ENCODE data around the gene TTC7B.

The TTC7B gene

DNA sequence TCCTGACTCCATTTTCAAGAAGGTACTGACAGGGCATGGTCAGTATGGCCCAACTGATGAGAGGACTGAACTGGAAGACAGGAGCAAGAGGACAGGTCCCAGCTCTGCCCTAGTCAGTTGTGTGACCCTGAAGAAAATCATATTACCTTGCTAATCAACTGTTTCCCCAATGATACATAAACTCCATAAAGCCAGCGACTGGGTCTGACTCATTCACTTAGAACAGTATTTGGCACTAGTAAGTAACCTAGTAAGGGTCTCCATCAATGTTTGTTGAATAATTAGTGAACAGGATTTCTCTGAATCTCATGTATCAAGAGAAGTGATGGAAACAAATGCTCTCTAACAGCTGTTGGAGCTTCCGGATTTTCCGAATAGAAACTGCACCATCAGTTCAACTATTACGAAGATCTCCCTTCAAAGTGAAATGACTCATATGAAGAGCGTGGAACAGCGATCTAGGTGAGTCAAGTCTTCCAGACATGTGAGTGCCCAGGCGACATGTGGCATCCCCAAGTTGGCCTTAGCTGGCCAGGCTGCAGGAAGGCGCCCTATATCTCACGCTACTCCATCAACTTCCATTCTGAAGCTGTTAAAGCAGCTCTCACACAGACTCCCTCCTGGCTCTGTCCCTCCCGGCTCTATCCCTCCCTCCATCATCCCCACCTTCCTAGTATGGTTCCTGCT, 94.5 kb downstream of the TTC7B start:
- TF ChIP-seq, protein P1, sequence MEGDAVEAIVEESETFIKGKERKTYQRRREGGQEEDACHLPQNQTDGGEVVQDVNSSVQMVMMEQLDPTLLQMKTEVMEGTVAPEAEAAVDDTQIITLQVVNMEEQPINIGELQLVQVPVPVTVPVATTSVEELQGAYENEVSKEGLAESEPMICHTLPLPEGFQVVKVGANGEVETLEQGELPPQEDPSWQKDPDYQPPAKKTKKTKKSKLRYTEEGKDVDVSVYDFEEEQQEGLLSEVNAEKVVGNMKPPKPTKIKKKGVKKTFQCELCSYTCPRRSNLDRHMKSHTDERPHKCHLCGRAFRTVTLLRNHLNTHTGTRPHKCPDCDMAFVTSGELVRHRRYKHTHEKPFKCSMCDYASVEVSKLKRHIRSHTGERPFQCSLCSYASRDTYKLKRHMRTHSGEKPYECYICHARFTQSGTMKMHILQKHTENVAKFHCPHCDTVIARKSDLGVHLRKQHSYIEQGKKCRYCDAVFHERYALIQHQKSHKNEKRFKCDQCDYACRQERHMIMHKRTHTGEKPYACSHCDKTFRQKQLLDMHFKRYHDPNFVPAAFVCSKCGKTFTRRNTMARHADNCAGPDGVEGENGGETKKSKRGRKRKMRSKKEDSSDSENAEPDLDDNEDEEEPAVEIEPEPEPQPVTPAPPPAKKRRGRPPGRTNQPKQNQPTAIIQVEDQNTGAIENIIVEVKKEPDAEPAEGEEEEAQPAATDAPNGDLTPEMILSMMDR (IDR thresholded peaks at IDR 0.05; ENCODE audit: borderline replicate concordance, extremely low read depth, low read length, poor library complexity, severe bottlenecking): no peak
- no peak for TF ChIP-seq EZH2 (IDR thresholded peaks at IDR 0.05; ENCODE audit: borderline replicate concordance, low read depth, low read length, severe bottlenecking)
- H4K20me1 ChIP-seq (ENCODE audit: insufficient read depth, low read length): no peaks in the 10 kb centered on the region
- ATAC-seq (ENCODE audit: insufficient read depth, low read depth) (no peak), DNase-seq (no peak)
- no peaks in the 10 kb centered on the region for H3K79me2 ChIP-seq (ENCODE audit: insufficient read depth, low read length)
- no peak overlapping the region for H3K9ac ChIP-seq (ENCODE audit: low read depth, low read length)
- H3K27ac ChIP-seq (ENCODE audit: low read length): no peak overlapping the region
- no peaks in the 10 kb centered on the region for H3K9me3 ChIP-seq (ENCODE audit: insufficient read depth, low read length, severe bottlenecking)
- no peak overlapping the region for H2AFZ ChIP-seq (ENCODE audit: low read depth, low read length)
- no peaks in the 10 kb centered on the region for H3K27me3 ChIP-seq (ENCODE audit: insufficient read depth, low read length, poor library complexity)
- H3K4me1 ChIP-seq (ENCODE audit: insufficient read depth, low read length): no peaks in the 10 kb centered on the region
- H3K36me3 ChIP-seq (ENCODE audit: insufficient read depth, low read length): no peaks in the 10 kb centered on the region
- H3K4me2 ChIP-seq (ENCODE audit: insufficient read depth, low read length): no peak overlapping the region
- no peak overlapping the region for H3K4me3 ChIP-seq (ENCODE audit: low read depth in 1 of 2, low read length in 2 of 2)

DNA sequence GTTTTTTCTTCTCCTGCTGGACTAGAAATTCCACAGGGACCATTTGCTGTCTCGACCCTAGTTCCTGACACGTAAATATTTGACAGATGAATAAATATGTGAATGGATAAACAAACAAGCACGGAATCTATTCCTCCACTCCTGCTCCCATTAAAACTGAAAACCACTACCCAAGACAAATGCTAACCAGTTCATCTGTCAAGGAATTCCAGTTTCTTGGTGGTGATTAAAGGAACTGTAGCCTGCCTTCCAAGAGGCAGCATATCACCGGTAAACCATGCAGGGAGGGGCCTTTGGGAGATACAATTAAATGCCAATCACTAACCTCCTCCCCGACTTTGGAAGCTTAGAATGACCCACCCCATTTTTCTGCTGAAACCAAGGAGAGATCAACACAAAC, 95.4 kb downstream of the TTC7B start:
- H4K20me1 ChIP-seq (ENCODE audit: insufficient read depth, low read length): no peaks in the 10 kb centered on the region
- TF ChIP-seq EZH2 (IDR thresholded peaks at IDR 0.05; ENCODE audit: borderline replicate concordance, low read depth, low read length, severe bottlenecking): no peak
- TF ChIP-seq, protein P1 (IDR thresholded peaks at IDR 0.05; ENCODE audit: borderline replicate concordance, extremely low read depth, low read length, poor library complexity, severe bottlenecking): no peak
- no peak overlapping the region for H3K4me2 ChIP-seq (ENCODE audit: insufficient read depth, low read length)
- H3K27me3 ChIP-seq (ENCODE audit: insufficient read depth, low read length, poor library complexity): no peaks in the 10 kb centered on the region
- no peak overlapping the region for H3K9ac ChIP-seq (ENCODE audit: low read depth, low read length)
- ATAC-seq (ENCODE audit: insufficient read depth, low read depth): no peak
- H2AFZ ChIP-seq (ENCODE audit: low read depth, low read length): no peak overlapping the region
- no peak for DNase-seq
- H3K79me2 ChIP-seq (ENCODE audit: insufficient read depth, low read length): no peaks in the 10 kb centered on the region
- H3K9me3 ChIP-seq (ENCODE audit: insufficient read depth, low read length, severe bottlenecking): no peaks in the 10 kb centered on the region
- H3K4me1 ChIP-seq (ENCODE audit: insufficient read depth, low read length): no peaks in the 10 kb centered on the region
- no peaks in the 10 kb centered on the region for H3K36me3 ChIP-seq (ENCODE audit: insufficient read depth, low read length)
- no peak overlapping the region for H3K27ac ChIP-seq (ENCODE audit: low read length)
- H3K4me3 ChIP-seq (ENCODE audit: low read depth in 1 of 2, low read length in 2 of 2): no peak overlapping the region

DNA sequence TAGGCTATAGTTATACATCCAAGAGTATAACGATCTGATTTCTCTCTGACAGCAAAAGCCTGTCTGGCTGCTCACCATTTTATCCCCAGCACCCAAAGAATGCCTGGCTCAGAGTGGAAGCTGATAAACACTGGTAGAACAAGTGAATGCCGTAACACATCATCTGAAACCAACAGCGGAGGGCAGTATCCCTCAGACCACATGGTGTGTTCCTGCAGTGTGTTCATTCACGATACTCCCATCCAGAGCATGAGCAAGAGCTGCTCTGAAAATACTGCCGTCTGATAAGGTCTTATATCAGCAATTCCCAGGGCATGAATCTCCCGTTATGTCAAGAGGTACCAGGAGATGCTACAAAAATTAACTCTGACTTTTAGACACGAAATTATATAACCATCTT, 95.9 kb downstream of the TTC7B start:
- no peak overlapping the region for H2AFZ ChIP-seq (ENCODE audit: low read depth, low read length)
- no peak overlapping the region for H3K4me2 ChIP-seq (ENCODE audit: insufficient read depth, low read length)
- H3K4me1 ChIP-seq (ENCODE audit: insufficient read depth, low read length): no peaks in the 10 kb centered on the region
- H3K9ac ChIP-seq (ENCODE audit: low read depth, low read length): no peak overlapping the region
- H4K20me1 ChIP-seq (ENCODE audit: insufficient read depth, low read length): no peaks in the 10 kb centered on the region
- TF ChIP-seq, protein P1 (IDR thresholded peaks at IDR 0.05; ENCODE audit: borderline replicate concordance, extremely low read depth, low read length, poor library complexity, severe bottlenecking): no peak
- TF ChIP-seq EZH2 (IDR thresholded peaks at IDR 0.05; ENCODE audit: borderline replicate concordance, low read depth, low read length, severe bottlenecking): no peak
- no peaks in the 10 kb centered on the region for H3K9me3 ChIP-seq (ENCODE audit: insufficient read depth, low read length, severe bottlenecking)
- no peak for DNase-seq
- H3K27me3 ChIP-seq (ENCODE audit: insufficient read depth, low read length, poor library complexity): no peaks in the 10 kb centered on the region
- no peak overlapping the region for H3K27ac ChIP-seq (ENCODE audit: low read length)
- ATAC-seq (ENCODE audit: insufficient read depth, low read depth): no peak
- no peaks in the 10 kb centered on the region for H3K36me3 ChIP-seq (ENCODE audit: insufficient read depth, low read length)
- no peaks in the 10 kb centered on the region for H3K79me2 ChIP-seq (ENCODE audit: insufficient read depth, low read length)
- no peak overlapping the region for H3K4me3 ChIP-seq (ENCODE audit: low read depth in 1 of 2, low read length in 2 of 2)
